HG02943 (cell line): Measurements from ENCODE around the gene DPP4.
"Not testable (repeated sequence)": the region's sequence is repeated elsewhere in the genome, so short reads cannot be mapped to it uniquely, and the experiment has no call there.

Source experiments
- ATAC-seq: cut with Tn5 transposase; IDR thresholded peaks from one replicate; pipeline ENCODE4 v1.9.1; 2021; ENCODE audit warnings: mild to moderate bottlenecking, low read depth, moderate library complexity; ENCODE audit not compliant: unreplicated experiment

The DPP4 gene

DNA sequence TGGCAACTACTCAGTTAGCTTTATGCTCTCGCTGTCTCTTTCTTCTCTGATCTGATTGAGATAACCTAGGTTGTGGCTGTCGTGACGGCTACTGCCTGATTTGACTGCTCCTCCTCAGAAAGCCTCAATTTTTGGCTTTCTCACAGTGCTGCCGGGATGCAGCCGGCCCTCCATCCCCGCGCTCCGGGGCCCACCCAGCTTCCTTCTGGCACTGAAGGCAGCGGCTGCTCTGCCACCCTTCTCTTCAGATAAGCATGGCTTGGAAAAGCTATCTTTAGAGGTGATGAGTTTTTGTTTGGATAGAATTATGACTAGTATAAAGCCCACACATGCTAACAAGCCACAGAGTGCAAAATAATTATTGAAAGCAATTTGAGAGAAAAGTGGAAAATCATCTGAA, 102.5 kb downstream of the DPP4 start:
- no peak for ATAC-seq

DNA sequence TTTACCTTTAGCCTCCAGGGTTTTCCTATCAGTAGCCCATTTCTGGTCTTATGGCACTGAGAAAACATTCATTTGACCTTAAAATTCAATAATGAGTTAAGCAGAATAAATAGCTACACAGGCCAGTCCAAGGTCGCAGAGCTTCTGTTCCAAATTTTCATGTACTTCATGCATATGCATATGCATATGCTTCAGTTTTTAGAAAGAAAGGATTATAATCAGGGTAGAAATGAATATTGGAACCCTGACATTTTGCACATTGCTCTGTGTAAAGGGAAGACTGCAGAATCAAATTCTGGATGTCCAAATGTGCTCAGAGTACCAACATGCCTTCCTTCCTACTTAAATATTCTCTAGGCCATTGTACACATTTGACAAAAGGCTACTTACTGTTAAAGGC, 104.9 kb downstream of the DPP4 start:
- no peak for ATAC-seq

DNA sequence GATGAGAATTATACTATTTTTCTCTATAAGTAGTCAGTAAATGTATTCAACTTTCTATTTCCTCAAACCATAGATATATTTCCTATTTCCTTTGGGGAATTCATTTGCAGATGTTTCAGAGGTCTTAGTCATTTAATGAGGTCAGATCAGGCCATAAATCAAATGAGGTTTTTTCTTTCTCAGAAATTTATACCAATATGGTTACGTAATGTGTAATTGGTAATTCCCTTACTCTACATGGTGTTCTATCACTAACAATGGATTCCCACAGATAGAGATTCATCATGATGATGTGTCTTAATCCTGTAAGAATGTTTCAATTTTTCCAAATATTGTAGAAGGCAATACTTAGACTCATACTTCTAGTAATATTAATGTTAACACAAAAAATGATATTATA, 108.0 kb downstream of the DPP4 start:
- ATAC-seq, result no peak

DNA sequence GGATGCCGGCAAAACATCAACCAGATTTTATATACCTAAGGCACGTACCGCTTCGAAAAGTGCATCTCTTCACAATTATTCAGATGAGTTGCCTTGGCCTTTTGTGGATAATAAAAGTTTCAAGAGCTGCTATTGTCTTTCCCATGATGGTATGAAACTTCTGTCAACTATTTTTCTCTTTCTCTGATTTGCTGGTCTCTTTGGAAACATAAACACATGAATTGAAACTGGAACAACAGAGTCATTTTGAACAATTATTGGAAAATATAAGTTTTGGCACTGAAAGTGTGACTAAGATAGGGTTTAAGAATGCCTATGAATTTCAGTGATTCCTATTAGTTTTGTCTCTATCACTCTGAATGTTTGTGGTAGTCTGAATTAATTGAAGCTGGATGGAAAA, 109.9 kb downstream of the DPP4 start:
- ATAC-seq, result no peak

DNA sequence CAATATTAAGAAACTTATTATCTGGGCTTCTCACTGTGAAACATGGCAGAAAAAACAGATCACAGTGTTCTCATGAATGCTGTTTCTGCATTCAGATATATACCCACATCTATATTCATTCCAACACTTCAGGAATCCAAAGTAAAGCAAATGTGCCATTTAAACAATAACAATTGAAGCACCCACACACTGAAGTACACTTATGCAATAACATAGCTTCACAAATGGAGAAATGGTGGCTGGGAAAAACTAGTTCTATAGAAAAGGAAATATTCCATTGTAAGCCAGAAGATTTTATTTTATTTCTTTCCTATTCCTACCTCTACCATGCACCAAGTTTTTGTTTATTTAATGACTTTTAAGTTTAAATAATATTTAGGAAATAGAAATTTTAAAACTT, 111.9 kb downstream of the DPP4 start:
- no peak for ATAC-seq

DNA sequence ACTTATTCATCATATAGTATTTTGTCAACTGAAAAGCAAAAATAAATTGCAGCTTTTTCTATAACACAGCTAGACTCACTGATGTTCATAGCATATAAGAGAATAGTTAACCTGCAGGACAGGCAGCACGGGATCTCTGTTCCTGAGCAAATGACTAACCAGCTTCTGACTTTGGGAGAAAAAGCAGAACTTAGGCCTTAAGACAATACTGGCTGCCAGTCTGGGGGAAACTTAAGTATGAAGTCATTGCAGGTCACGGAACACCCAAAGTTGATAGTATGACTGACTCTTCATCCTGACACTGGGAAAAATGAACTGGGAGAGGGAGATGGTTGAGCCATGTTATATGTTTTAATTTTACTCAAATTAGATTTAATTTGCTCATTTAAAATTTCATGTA, 113.0 kb downstream of the DPP4 start:
- no peak for ATAC-seq

DNA sequence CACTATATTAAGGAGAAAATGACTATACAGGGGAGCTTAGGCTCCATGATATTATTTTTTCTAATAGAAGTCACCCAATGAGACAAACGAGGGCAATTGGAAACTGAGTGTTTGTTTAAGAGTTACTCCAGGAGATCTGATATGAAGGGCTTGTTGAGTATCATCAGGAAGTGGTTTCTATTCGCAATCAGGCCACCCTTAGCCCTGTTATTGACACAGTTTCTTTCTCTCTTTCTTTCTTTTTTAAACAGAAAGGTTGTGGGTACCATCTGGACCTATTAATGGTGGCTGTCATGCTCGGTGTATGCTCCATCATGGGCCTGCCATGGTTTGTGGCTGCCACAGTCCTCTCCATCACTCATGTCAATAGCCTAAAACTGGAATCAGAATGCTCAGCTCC, 117.3 kb downstream of the DPP4 start:
- no peak for ATAC-seq

DNA sequence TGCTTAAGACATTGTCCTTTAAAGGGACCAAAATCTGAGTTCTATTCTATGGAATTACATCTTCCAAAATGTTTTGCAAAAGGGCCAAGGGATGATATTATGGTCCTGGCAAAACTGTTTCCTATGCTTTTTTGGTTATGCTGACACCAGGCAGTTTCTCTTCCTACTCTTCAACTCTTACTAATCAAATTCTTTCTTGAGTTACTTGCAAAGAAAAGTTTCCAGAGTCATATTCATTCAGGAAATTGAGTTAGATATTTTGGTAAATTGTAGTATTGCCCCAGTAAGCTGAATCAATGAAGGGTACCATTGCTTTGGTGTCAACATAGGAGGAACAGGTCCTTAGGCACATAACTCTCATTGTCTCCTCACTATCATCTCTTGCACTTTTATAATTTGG, 118.8 kb downstream of the DPP4 start:
- no peak for ATAC-seq

DNA sequence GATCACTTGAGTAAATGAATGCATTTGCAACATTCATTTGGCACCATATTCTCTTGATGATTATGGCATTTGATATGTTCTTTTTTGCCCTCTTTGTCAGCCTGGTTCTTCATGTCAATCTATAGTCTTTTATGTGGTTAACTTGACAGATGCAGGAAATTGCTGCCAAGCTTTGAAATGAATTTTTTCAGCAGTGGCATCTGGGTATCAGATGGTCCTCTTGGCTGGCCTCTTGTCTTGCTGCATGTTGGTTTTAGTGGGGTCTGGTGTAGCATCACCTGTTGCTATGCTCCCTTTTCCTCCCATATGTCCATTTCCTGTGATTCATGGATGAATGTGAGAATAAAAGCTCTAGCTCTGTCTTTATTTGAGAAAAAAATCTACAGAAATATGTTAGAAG, 119.9 kb downstream of the DPP4 start:
- no peak for ATAC-seq

DNA sequence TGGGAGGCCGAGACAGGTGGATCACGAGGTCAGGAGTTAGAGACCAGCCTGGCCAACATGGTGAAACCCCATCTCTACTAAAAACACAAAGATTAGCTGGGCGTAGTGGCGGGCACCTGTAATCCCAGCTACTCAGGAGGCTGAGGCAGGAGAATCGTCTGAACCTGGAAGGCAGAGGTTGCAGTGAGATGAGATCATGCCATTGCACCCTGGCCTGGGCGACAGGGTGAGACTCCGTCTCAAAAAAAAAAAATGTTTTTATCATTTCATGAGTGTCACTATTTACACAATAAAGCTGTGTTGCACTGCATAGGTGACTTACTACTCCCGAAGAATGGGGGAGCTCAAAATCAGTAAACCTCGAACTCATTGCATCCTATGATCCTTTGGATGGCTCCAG, 120.6 kb downstream of the DPP4 start:
- not testable (repeated sequence) for ATAC-seq

DNA sequence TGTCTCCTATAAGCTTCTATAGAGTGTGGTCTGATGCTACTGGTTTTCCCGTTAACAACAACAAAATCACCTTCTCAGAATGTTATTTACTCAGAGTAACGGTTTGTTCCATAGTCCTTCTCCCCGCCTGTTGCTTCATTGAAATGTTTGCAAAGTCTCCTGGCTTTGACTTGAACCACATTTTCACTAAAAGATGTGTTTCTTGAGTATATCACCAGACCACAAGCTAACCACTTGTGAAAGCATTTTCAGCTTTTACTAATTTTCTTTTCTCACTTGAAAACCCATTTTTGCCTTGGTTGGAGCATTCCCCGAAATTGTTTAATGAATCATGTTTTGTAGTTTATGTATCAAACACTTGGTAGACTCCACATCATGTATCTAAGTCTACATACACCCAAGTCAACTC, 121.2 kb downstream of the DPP4 start:
- ATAC-seq, result no peak

DNA sequence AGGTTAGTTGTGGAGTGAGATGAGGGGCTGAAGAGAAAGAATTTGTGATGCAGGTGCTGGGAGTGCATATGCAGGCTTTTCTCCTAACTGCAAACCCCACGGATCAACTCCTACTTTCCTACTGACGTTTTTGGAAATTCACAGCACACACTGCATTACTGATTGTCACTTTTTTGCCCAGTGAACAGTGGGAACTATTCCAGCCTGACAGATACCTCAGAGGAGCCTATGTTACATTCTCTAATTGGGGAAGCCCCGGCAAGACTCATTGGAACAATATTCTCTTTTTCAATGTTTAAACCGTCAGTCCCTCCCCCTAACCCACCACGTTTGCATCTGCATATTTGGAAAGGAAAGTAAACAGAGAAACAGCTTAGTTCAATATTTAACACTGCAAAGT, 126.2 kb downstream of the DPP4 start:
- no peak for ATAC-seq

DNA sequence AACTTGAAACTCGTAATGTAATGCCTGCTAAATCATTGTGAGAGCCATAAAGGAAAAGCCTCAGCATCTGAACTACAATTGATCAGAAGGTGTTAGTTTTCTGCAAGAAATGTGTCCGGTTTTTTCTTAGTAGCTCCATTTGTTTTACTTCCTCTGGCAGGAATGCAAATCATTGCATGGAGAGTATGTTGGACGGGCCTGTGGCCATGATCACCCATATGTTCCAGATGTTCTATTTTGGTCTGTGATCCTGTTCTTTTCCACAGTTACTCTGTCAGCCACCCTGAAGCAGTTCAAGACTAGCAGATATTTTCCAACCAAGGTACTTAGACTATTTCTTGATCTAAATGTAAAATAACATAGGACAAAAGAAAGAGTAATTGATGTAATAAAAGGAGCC, 126.6 kb downstream of the DPP4 start:
- ATAC-seq, result no peak

DNA sequence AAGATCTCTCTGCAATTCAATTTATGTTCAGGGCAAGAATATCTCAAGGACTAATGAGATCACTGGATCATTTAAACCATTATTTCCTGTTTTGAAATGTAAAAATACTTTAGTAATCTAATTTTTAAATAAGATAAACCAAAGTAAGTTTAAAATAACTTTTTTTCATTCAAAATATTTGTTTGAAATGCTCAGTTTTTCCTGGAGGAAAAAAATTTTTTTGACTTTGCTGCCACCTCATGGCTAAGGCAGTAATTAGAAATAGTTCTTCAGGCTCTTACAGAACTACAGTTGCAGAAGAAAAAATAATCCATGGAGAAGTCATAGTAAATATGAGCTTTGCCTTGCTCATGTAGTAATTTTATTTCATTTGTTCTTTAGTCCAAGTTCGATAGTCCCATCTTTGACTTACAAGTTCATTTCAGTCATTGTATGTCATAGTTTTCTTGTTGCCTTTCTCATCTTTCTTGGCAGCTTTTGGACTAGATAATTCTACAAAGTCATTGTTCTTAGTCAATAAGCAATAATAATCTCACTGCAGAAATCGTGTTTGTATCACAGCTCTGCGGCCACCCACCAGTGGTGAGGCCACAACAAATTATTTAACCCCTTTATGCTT, 127.4 kb downstream of the DPP4 start:
- no peak for ATAC-seq

DNA sequence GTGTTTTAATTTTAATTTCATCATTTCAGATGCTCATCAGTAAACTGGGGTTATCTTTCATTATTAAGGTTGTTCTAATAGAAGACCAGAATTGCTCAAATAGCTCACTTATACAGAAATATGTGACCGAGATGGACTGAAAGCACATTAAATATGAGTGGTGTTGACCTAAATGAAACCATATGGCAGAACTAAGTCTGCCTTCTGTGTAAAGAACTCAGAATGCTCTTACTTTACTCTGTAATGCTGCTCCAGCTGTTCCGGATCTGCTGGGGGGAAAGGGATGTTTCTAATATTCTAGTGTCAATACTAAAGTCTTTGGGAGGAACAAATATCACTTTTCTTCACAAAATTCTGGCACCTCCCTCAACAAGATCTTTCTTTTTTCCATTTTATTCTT, 131.0 kb downstream of the DPP4 start:
- ATAC-seq, result no peak
